Fibroblast of lung (primary cell): ENCODE data around the gene PTOV1. TPM values are rescaled to one million over a fixed set of nuclear protein-coding genes. Genes with fewer than 3 reads are reported as not detected.
A peak's percentile ranks its signal among the peaks of the same experiment; 100 is the strongest.

ENCODE experiments used
- DNase-seq, 2 donors: peaks; one replicate each; pipeline versions ENCODE4 v3.0.0 to v3.0.0-alpha.2; 2010; ENCODE audit warnings: low read depth in 2 of 2
- H2AFZ ChIP-seq: 2 replicates; pipeline ENCODE4 v1.5.1; 2012; ENCODE audit warnings: low read length, control low read depth, inconsistent platforms
- H3K27ac ChIP-seq: 2 replicates; pipeline ENCODE4 v1.5.1; 2011; ENCODE audit warnings: low read length, control low read depth; ENCODE audit not compliant: insufficient read depth
- H3K27me3 ChIP-seq: 2 replicates; pipeline ENCODE4 v1.5.1; 2011; ENCODE audit warnings: mild to moderate bottlenecking, low read length; ENCODE audit not compliant: control insufficient read depth, insufficient read depth
- H3K36me3 ChIP-seq: 2 replicates; pipeline ENCODE4 v1.5.1; 2011; ENCODE audit warnings: low read length; ENCODE audit not compliant: control insufficient read depth, insufficient read depth
- H3K4me1 ChIP-seq: 2 replicates; pipeline ENCODE4 v1.5.1; 2011; ENCODE audit warnings: low read length; ENCODE audit not compliant: control insufficient read depth, insufficient read depth; ENCODE audit errors: extremely low read depth
- H3K4me2 ChIP-seq: 2 replicates; pipeline ENCODE4 v1.5.1; 2011; ENCODE audit warnings: low read length, control low read depth; ENCODE audit not compliant: insufficient read depth; ENCODE audit errors: extremely low read depth
- H3K4me3 ChIP-seq, 4 experiments: fragments of 200-600 bp in 1 of 4; sonication (generic) in 1 of 4; replicated peaks in 1 of 4; 2 replicates each; pipeline ENCODE4 v1.5.1; 2011 to 2016; ENCODE audit warnings: low read length in 4 of 4, low read depth in 3 of 4, mild to moderate bottlenecking in 3 of 4, control low read depth in 2 of 4, inconsistent platforms in 1 of 4, mixed read lengths in 1 of 4; ENCODE audit not compliant: insufficient read depth in 1 of 4; ENCODE audit errors: control extremely low read depth in 1 of 4
- H3K79me2 ChIP-seq: 2 replicates; pipeline ENCODE4 v1.5.1; 2012; ENCODE audit warnings: mild to moderate bottlenecking, low read length, inconsistent platforms; ENCODE audit not compliant: control insufficient read depth, insufficient read depth
- H3K9ac ChIP-seq: 2 replicates; pipeline ENCODE4 v1.5.1; 2011; ENCODE audit warnings: mild to moderate bottlenecking, low read length, control low read depth; ENCODE audit not compliant: insufficient read depth
- H3K9me3 ChIP-seq: 2 replicates; pipeline ENCODE4 v1.5.1; 2012; ENCODE audit warnings: low read depth, low read length; ENCODE audit not compliant: control insufficient read depth, insufficient read depth
- H4K20me1 ChIP-seq: 2 replicates; pipeline ENCODE4 v1.5.1; 2011; ENCODE audit warnings: low read length; ENCODE audit not compliant: control insufficient read depth, insufficient read depth; ENCODE audit errors: extremely low read depth
- EZH2 ChIP-seq: IDR thresholded peaks from 2 replicates; pipeline ENCODE4 v1.5.1; 2012; ENCODE audit warnings: low read length, control low read depth, mild to moderate bottlenecking; ENCODE audit errors: missing control alignments
- polyA plus RNA-seq, 2 donors: library from polyadenylated mRNA; depleted of rRNA in 1 of 2; stranded (reverse) in 1 of 2; unstranded in 1 of 2; fragments of >200 nt; gene quantifications; 2 replicates each; pipeline ENCODE4 v1.2.1, GENCODE V29; 2011 to 2012; ENCODE audit warnings: missing spikeins in 1 of 2
- total RNA-seq: library from RNA; depleted of rRNA; stranded (reverse); fragments of >200 nt; gene quantifications from 2 replicates; pipeline ENCODE4 v1.2.1, GENCODE V29; 2014
- TF ChIP-seq, protein P1 (sequence below), 2 donors: IDR thresholded peaks in 1 of 2; conservative IDR thresholded peaks in 1 of 2; 1 replicate in 1 of 2; 2 replicates in 1 of 2; pipeline ENCODE4 v1.5.1; 2011 to 2012; ENCODE audit warnings: low read length in 2 of 2, control low read depth in 1 of 2, inconsistent platforms in 1 of 2, low read depth in 1 of 2, mild to moderate bottlenecking in 1 of 2

Gene PTOV1
- total and polyA plus RNA-seq, 2 donors (not counting 1 experiment from before 2014, with no cell fraction given), result 41.1 to 56.0 TPM

GRCh38 chr19:49888510-49888824 is 37.5 kb downstream of the PTOV1 start:
- Histone ChIP-seq H4K20me1 (no peaks in the 10 kb centered on the region), H3K36me3 (peaks cover 12% of the 10 kb centered on the region), H3K4me1 (peaks cover 3% of the 10 kb centered on the region), H3K79me2 (no peaks in the 10 kb centered on the region), H3K27ac (no peak overlapping the region), H3K4me2 (no peak overlapping the region), H3K4me3 (no peak overlapping the region), H3K27me3 (no peaks in the 10 kb centered on the region), H2AFZ (no peak overlapping the region), H3K9me3 (no peaks in the 10 kb centered on the region), H3K9ac (no peak overlapping the region)
- no peak for TF ChIP-seq EZH2
- TF ChIP-seq, protein P1, sequence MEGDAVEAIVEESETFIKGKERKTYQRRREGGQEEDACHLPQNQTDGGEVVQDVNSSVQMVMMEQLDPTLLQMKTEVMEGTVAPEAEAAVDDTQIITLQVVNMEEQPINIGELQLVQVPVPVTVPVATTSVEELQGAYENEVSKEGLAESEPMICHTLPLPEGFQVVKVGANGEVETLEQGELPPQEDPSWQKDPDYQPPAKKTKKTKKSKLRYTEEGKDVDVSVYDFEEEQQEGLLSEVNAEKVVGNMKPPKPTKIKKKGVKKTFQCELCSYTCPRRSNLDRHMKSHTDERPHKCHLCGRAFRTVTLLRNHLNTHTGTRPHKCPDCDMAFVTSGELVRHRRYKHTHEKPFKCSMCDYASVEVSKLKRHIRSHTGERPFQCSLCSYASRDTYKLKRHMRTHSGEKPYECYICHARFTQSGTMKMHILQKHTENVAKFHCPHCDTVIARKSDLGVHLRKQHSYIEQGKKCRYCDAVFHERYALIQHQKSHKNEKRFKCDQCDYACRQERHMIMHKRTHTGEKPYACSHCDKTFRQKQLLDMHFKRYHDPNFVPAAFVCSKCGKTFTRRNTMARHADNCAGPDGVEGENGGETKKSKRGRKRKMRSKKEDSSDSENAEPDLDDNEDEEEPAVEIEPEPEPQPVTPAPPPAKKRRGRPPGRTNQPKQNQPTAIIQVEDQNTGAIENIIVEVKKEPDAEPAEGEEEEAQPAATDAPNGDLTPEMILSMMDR (conservative IDR thresholded peaks at IDR 0.05 in 1 of 2, IDR thresholded peaks at IDR 0.05 in 1 of 2; ENCODE audit: low read depth in 1 of 2, low read length in 2 of 2), result no peak
- DNase-seq, result no peak

DNA sequence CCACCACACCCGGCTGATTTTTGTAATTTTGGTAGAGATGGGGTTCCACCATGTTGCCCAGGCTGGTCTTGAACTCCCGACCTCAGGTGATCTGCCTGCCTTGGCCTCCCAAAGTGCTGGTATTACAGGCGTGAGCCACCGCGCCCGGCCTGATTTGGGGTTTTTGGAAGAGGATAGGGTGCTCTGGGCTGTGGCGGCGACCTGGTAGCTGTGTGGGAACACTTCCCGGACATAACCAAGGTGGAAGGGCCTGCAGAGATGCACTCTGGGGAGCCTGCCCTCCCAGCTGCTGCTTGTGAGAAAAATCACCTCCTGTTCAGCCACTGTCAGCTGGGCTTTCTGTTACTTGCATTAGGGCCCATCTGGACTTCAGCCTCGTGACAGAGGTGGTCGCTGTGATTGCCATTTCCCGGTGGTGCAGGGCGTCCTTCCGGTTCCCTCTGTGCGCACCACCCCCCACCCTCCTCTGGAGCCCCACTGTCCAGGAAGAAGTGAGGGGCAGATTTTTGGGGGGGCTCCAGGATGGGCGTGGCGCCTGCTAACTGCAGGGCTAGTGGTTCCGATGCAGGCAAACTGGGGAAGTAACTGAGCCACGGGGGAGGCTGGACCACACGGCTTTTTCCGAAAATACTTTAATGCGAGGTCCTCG is 38.2 kb downstream of the PTOV1 start:
- H2AFZ ChIP-seq, result no peak overlapping the region
- no peak overlapping the region for H3K27ac ChIP-seq
- H3K36me3 ChIP-seq, result peaks cover 7% of the 10 kb centered on the region
- no peak overlapping the region for H3K4me2 ChIP-seq
- H4K20me1 ChIP-seq, result no peaks in the 10 kb centered on the region
- TF ChIP-seq, protein P1 (conservative IDR thresholded peaks at IDR 0.05 in 1 of 2, IDR thresholded peaks at IDR 0.05 in 1 of 2; ENCODE audit: low read depth in 1 of 2, low read length in 2 of 2), result no peak
- no peak for DNase-seq
- H3K4me3 ChIP-seq, result no peak overlapping the region
- H3K9me3 ChIP-seq, result no peaks in the 10 kb centered on the region
- no peak overlapping the region for H3K9ac ChIP-seq
- peaks cover 3% of the 10 kb centered on the region for H3K4me1 ChIP-seq
- no peaks in the 10 kb centered on the region for H3K27me3 ChIP-seq
- no peaks in the 10 kb centered on the region for H3K79me2 ChIP-seq

- H3K4me1 ChIP-seq, result peaks cover 3% of the 10 kb centered on the region
- peak overlapping the region; percentile 32 for H3K4me2 ChIP-seq
- H3K4me3 ChIP-seq, result no peak overlapping the region
- no peak overlapping the region for H2AFZ ChIP-seq
- no peaks in the 10 kb centered on the region for H3K9me3 ChIP-seq
- no peak overlapping the region for H3K9ac ChIP-seq
- H3K36me3 ChIP-seq, result peaks cover under 1% of the 10 kb centered on the region
- no peak for TF ChIP-seq EZH2
- TF ChIP-seq, protein P1 (conservative IDR thresholded peaks at IDR 0.05 in 1 of 2, IDR thresholded peaks at IDR 0.05 in 1 of 2; ENCODE audit: low read depth in 1 of 2, low read length in 2 of 2), result peak; percentile 45 to 60
- peak; percentile 67 to 71 for DNase-seq
- H3K27me3 ChIP-seq, result no peaks in the 10 kb centered on the region
- H4K20me1 ChIP-seq, result no peaks in the 10 kb centered on the region
- H3K27ac ChIP-seq, result no peak overlapping the region
- H3K79me2 ChIP-seq, result no peaks in the 10 kb centered on the region
Measured at GRCh38 chr19:49889687-49890348, 38.9 kb downstream of the PTOV1 start.
